GM12874 (cell line): ENCODE data around the gene NR2C1.

Experiments used
- CTCF ChIP-seq: IDR thresholded peaks from 2 replicates; pipeline ENCODE4 v1.5.1; 2011; ENCODE audit warnings: low read depth, mild to moderate bottlenecking, control low read depth, low read length, moderate library complexity; ENCODE audit not compliant: insufficient read depth

The NR2C1 gene

GRCh38 chr12:94980577-94980976 is 92.8 kb downstream of the NR2C1 start:
- TF ChIP-seq CTCF = no peak

GRCh38 chr12:94979941-94980340 is 93.5 kb downstream of the NR2C1 start:
- no peak for TF ChIP-seq CTCF

- no peak for TF ChIP-seq CTCF
These were observed 95.5 kb downstream of the NR2C1 start for GRCh38 chr12:94977766-94978468.

- no peak for TF ChIP-seq CTCF
These were observed 100.2 kb downstream of the NR2C1 start for GRCh38 chr12:94973221-94973620.

- no peak for TF ChIP-seq CTCF
These were observed 100.6 kb downstream of the NR2C1 start for GRCh38 chr12:94972795-94973194.

- no peak for TF ChIP-seq CTCF
These were observed 101.5 kb downstream of the NR2C1 start for GRCh38 chr12:94971923-94972322.

- no peak for TF ChIP-seq CTCF
These were observed 102.9 kb downstream of the NR2C1 start for GRCh38 chr12:94970560-94970959.
